C4-2B (cell line): ENCODE data around the gene C1QTNF6.

ENCODE experiments used
- H3K27ac ChIP-seq: fragments of 450-650 bp; 2 replicates; pipeline ENCODE4 v1.5.1; 2017
- CTCF ChIP-seq: fragments of 450-650 bp; conservative IDR thresholded peaks from 2 replicates; pipeline ENCODE4 v1.5.1; 2017; ENCODE audit warnings: mild to moderate bottlenecking
- ZFX ChIP-seq: fragments of 450-650 bp; IDR thresholded peaks from 2 replicates; pipeline ENCODE4 v1.6.1; 2017

The C1QTNF6 gene

GRCh38 chr22:37179126-37179470 lies 8.9 kb downstream of the C1QTNF6 start:
- TF ChIP-seq CTCF, result no peak
- no peak for TF ChIP-seq ZFX
- H3K27ac ChIP-seq, result no peak overlapping the region

GRCh38 chr22:37178350-37179125 lies 9.5 kb downstream of the C1QTNF6 start:
- no peak overlapping the region for H3K27ac ChIP-seq
- TF ChIP-seq CTCF, result no peak
- TF ChIP-seq ZFX, result no peak

- TF ChIP-seq ZFX, result no peak
- TF ChIP-seq CTCF, result no peak
- H3K27ac ChIP-seq, result no peak overlapping the region
Observed at GRCh38 chr22:37177755-37178154, 10.3 kb downstream of the C1QTNF6 start.

- H3K27ac ChIP-seq, result no peak overlapping the region
- TF ChIP-seq CTCF (no peak), ZFX (no peak)
Observed at GRCh38 chr22:37177221-37177620, 10.8 kb downstream of the C1QTNF6 start.

- TF ChIP-seq CTCF (no peak), ZFX (no peak)
- H3K27ac ChIP-seq, result no peak overlapping the region
Observed at GRCh38 chr22:37176464-37177061, 11.5 kb downstream of the C1QTNF6 start.

GRCh38 chr22:37175414-37176281 lies 12.4 kb downstream of the C1QTNF6 start:
- no peak for TF ChIP-seq CTCF
- TF ChIP-seq ZFX, result no peak

GRCh38 chr22:37174964-37175363 lies 13.1 kb downstream of the C1QTNF6 start:
- no peak overlapping the region for H3K27ac ChIP-seq
- TF ChIP-seq ZFX, result no peak
- no peak for TF ChIP-seq CTCF

More at GRCh38 chr22:37175414-37176281, 12.4 kb downstream of the C1QTNF6 start:
- H3K27ac ChIP-seq, result no peak overlapping the region
